Stimulated activated naive CD4-positive, alpha-beta T cell (primary cell): ENCODE measurements around the gene FXYD6.
A peak's percentile ranks its signal among the peaks of the same experiment; 100 is the strongest.
"Not testable (repeated sequence)": the region's sequence is repeated elsewhere in the genome, so short reads cannot be mapped to it uniquely, and the experiment has no call there.

ENCODE experiments used
- DNase-seq, 6 experiments: peaks; one replicate each; lab custom pipeline; 2025; lab: John Stamatoyannopoulos, UW

FXYD6 gene

GRCh38 chr11:117817368-117818040 lies 59.0 kb downstream of the FXYD6 start:
- DNase-seq = peak; percentile 53 to 86 (median 74)

GRCh38 chr11:117816846-117817367 lies 59.6 kb downstream of the FXYD6 start:
- DNase-seq = peak in 1 of 6 experiments; percentile 27

GRCh38 chr11:117816151-117816741 lies 60.2 kb downstream of the FXYD6 start:
- no peak for DNase-seq

- DNase-seq = peak; percentile 51 to 74 (median 67)
Observed at GRCh38 chr11:117815262-117815803, 61.1 kb downstream of the FXYD6 start.

GRCh38 chr11:117814766-117815261 lies 61.6 kb downstream of the FXYD6 start:
- peak; percentile 56 to 83 (median 70) for DNase-seq

- DNase-seq = no peak
Observed at GRCh38 chr11:117814204-117814765, 62.2 kb downstream of the FXYD6 start.

- not testable (repeated sequence) for DNase-seq
Observed at GRCh38 chr11:117810056-117810451, 66.4 kb downstream of the FXYD6 start.

- DNase-seq = peak in 3 of 6 experiments; percentile 23 to 35 (median 26)
Observed at GRCh38 chr11:117809236-117810055, 67.0 kb downstream of the FXYD6 start.

GRCh38 chr11:117808784-117809183 lies 67.7 kb downstream of the FXYD6 start:
- DNase-seq = no peak

GRCh38 chr11:117807482-117808327 lies 68.8 kb downstream of the FXYD6 start:
- DNase-seq = peak; percentile 18 to 72 (median 66)

GRCh38 chr11:117806846-117807245 lies 69.6 kb downstream of the FXYD6 start:
- no peak for DNase-seq

- DNase-seq = no peak
Observed at GRCh38 chr11:117805045-117805444, 71.4 kb downstream of the FXYD6 start.

GRCh38 chr11:117803896-117804295 lies 72.6 kb downstream of the FXYD6 start:
- DNase-seq = no peak

GRCh38 chr11:117799634-117800033 lies 76.8 kb downstream of the FXYD6 start:
- DNase-seq = no peak

- peak in 3 of 6 experiments; percentile 19 to 41 (median 34) for DNase-seq
Observed at GRCh38 chr11:117796872-117797529, 79.5 kb downstream of the FXYD6 start, which contains the start of gene DSCAML1. Gene DSCAML1, minus strand, starts transcription at chr11:117797216. Its CDS starts 137 bp downstream, at chr11:117797079.

- no peak for DNase-seq
Observed at GRCh38 chr11:117796456-117796871, 80.0 kb downstream of the FXYD6 start.

GRCh38 chr11:117795638-117796455 lies 80.6 kb downstream of the FXYD6 start:
- DNase-seq = no peak

GRCh38 chr11:117794772-117795629 lies 81.5 kb downstream of the FXYD6 start:
- DNase-seq = no peak
